ENCODE measurements around the gene NKG7. TPM values are rescaled to one million over a fixed set of nuclear protein-coding genes. Genes with fewer than 3 reads are reported as not detected.
"Not testable (repeated sequence)": the region's sequence is repeated elsewhere in the genome, so short reads cannot be mapped to it uniquely, and the experiment has no call there.

The NKG7 gene
- total RNA-seq, 2 experiments from 2014 or later = 263 TPM

DNA sequence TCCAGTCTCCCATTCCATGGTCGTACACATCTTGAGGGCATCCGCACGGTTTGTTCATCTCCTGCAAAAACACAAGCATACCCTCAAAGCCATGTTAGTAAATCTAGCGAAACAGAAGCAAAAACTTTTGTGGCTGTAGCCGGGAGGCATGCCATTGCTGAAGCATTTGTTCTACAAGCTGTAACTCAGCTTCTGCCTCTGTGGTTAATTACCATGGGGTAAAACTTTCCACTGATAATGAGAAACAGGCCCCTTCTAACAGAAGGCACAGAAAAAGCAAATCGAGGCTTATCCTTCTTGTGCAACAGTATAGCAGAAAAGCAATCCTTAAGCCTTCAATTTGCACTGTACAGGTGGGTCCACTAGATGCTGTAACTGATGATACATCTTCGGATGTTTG, 27.5 kb upstream of the NKG7 start:
- H3K9me3 Mint-ChIP-seq = peaks cover 14% of the 10 kb centered on the region
- H3K27ac Mint-ChIP-seq; H3K4me3 Mint-ChIP-seq; POLR2A ChIA-PET; DNase-seq; ATAC-seq (ENCODE audit: low read depth); H3K27me3 Mint-ChIP-seq: not testable (repeated sequence)
- H3K36me3 Mint-ChIP-seq = peaks cover 22% of the 10 kb centered on the region
- peaks cover 17% of the 10 kb centered on the region for H3K4me1 Mint-ChIP-seq

- Mint-ChIP-seq H3K9me3 (peaks cover 14% of the 10 kb centered on the region), H3K27me3 (no peaks in the 10 kb centered on the region), H3K4me1 (peaks cover 21% of the 10 kb centered on the region), H3K36me3 (peaks cover 22% of the 10 kb centered on the region), H3K4me3 (no peak overlapping the region), H3K27ac (no peak overlapping the region)
- DNase-seq = no peak
- POLR2A ChIA-PET = no interaction called here
- no peak for ATAC-seq (ENCODE audit: low read depth)
These were observed 26.8 kb upstream of the NKG7 start for GRCh38 chr19:51399231-51399630.

DNA sequence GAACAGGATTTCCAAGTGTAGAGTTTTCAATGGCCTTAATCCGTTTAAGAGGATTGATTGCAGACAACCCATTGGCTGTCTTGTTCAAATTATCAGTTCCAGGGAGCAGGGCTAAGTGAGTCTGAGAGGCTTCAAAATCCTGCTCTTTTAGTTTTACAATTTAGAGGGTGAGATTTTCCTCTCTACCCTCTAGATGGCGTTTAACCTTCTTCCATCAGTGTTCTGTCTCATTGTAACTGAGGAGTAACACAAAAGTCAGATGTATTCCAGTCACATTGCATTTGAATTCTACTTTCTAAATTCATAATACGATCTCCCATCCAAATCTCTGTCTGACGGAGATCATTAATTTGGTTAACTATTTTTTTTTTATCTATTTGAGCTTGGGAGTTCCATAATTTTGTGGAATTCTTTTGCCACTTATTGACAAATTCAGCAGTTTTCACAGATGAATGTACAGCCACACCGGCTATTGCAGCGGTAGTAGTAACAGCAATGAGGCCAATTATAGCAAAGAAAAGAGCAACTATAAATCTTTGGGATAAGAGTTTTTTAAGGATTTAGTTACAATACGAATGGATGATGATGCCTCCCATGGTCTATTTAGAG, 25.7 kb upstream of the NKG7 start:
- peaks cover 25% of the 10 kb centered on the region for H3K4me1 Mint-ChIP-seq
- no peak overlapping the region for H3K27ac Mint-ChIP-seq
- peaks cover 16% of the 10 kb centered on the region for H3K36me3 Mint-ChIP-seq
- H3K9me3 Mint-ChIP-seq = peaks cover 11% of the 10 kb centered on the region
- no peak for DNase-seq
- H3K4me3 Mint-ChIP-seq = no peak overlapping the region
- ATAC-seq (ENCODE audit: low read depth) = no peak
- POLR2A ChIA-PET = no interaction called here
- H3K27me3 Mint-ChIP-seq = no peaks in the 10 kb centered on the region

GRCh38 chr19:51397453-51397852, 25.0 kb upstream of the NKG7 start:
- H3K27me3 Mint-ChIP-seq; H3K4me3 Mint-ChIP-seq; H3K27ac Mint-ChIP-seq; DNase-seq; H3K9me3 Mint-ChIP-seq; ATAC-seq (ENCODE audit: low read depth): not testable (repeated sequence)
- POLR2A ChIA-PET = interaction anchor here (0.9 kb wide), 1 partner anchor 26 kb away, joined by 4 read pairs; the partner anchor contains the start of gene NKG7
- H3K4me1 Mint-ChIP-seq = peaks cover 27% of the 10 kb centered on the region
- peaks cover 11% of the 10 kb centered on the region for H3K36me3 Mint-ChIP-seq

- Mint-ChIP-seq H3K9me3 (no peaks in the 10 kb centered on the region), H3K36me3 (peaks cover 3% of the 10 kb centered on the region), H3K4me1 (peaks cover 31% of the 10 kb centered on the region), H3K4me3 (peak overlapping the region; percentile 20), H3K27me3 (no peaks in the 10 kb centered on the region), H3K27ac (no peak overlapping the region)
- ATAC-seq (ENCODE audit: low read depth) (no peak), DNase-seq (no peak)
- POLR2A ChIA-PET = interaction anchor here (1.2 to 3.1 kb wide), 2 partner anchors 26 to 45 kb away, joined by 5 to 85 read pairs; partner anchors contain the start of genes CLDND2 and NKG7
These were observed 23.7 kb upstream of the NKG7 start for GRCh38 chr19:51396175-51396574.

- no peaks in the 10 kb centered on the region for H3K9me3 Mint-ChIP-seq
- H3K27me3 Mint-ChIP-seq = no peaks in the 10 kb centered on the region
- POLR2A ChIA-PET = interaction anchor here (1.0 to 3.1 kb wide), 11 partner anchors 19 to 141 kb away, joined by 3 to 85 read pairs (median 7); partner anchors contain the start of genes CLDND2, ETFB, NKG7 and SIGLEC10
- ATAC-seq (ENCODE audit: low read depth) (peak; percentile 88), DNase-seq (peak; percentile 93)
- peaks cover 36% of the 10 kb centered on the region for H3K4me1 Mint-ChIP-seq
- peak overlapping the region; percentile 94 for H3K4me3 Mint-ChIP-seq
- peak overlapping the region; percentile 97 for H3K27ac Mint-ChIP-seq
- H3K36me3 Mint-ChIP-seq = no peaks in the 10 kb centered on the region
These were observed 21.8 kb upstream of the NKG7 start for GRCh38 chr19:51394050-51394836.

GRCh38 chr19:51392701-51393100, 20.2 kb upstream of the NKG7 start:
- POLR2A ChIA-PET = interaction anchor here (0.7 to 1.0 kb wide), 4 partner anchors 15 to 26 kb away, joined by 3 to 7 read pairs (median 3); partner anchors contain the start of gene NKG7
- H3K27me3 Mint-ChIP-seq = no peaks in the 10 kb centered on the region
- no peaks in the 10 kb centered on the region for H3K9me3 Mint-ChIP-seq
- H3K4me1 Mint-ChIP-seq = peaks cover 34% of the 10 kb centered on the region
- ATAC-seq (ENCODE audit: low read depth) (no peak), DNase-seq (no peak)
- peak overlapping the region; percentile 77 for H3K27ac Mint-ChIP-seq
- no peaks in the 10 kb centered on the region for H3K36me3 Mint-ChIP-seq
- H3K4me3 Mint-ChIP-seq = peak overlapping the region; percentile 59

DNA sequence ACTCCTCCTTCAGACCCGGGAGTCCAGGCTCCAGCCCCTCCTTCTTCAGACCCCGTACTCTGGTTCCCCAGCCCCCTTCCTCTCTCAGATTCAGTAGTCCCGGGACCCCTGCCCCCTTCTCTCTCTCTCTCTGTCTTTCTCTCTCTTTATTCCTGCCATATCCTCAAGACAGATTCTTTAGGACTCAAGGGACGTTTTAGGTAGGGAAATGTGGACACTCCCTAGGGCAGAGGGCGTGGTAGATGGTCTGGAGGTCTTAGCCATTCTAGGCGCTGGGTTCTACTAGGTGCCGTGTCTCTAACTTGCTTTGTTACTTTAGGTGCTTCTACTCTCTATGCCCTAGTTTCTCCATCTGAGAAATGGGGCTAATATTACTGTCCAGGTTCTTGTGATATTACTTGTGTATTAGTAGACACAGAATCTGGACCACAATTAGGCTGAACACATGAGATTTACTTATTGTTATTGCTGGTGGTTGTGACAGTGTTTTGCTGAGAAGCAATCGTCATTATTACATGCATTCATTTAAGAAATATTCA, 18.7 kb upstream of the NKG7 start:
- Mint-ChIP-seq H3K4me3 (no peak overlapping the region), H3K36me3 (no peaks in the 10 kb centered on the region), H3K27me3 (no peaks in the 10 kb centered on the region), H3K27ac (peak overlapping the region; percentile 84), H3K4me1 (peaks cover 35% of the 10 kb centered on the region), H3K9me3 (no peaks in the 10 kb centered on the region)
- POLR2A ChIA-PET = no interaction called here
- ATAC-seq (ENCODE audit: low read depth) = no peak
- DNase-seq = no peak

- Mint-ChIP-seq H3K27ac (no peak overlapping the region), H3K36me3 (no peaks in the 10 kb centered on the region), H3K27me3 (no peaks in the 10 kb centered on the region), H3K4me3 (no peak overlapping the region), H3K9me3 (no peaks in the 10 kb centered on the region), H3K4me1 (peaks cover 24% of the 10 kb centered on the region)
- ATAC-seq (ENCODE audit: low read depth) (no peak), DNase-seq (no peak)
- POLR2A ChIA-PET = no interaction called here
These were observed 16.7 kb upstream of the NKG7 start for GRCh38 chr19:51389143-51389542.

GRCh38 chr19:51387924-51388389, 15.5 kb upstream of the NKG7 start, which contains the start of gene LIM2:
TSS of gene LIM2 (minus strand) at chr19:51387974. CDS start at chr19:51387443, 531 bp downstream.
- ATAC-seq (ENCODE audit: low read depth) = no peak
- H3K27ac Mint-ChIP-seq = peak within 1 kb of the TSS; percentile 50
- no peaks in the 10 kb centered on the region for H3K36me3 Mint-ChIP-seq
- no peaks in the 10 kb centered on the region for H3K27me3 Mint-ChIP-seq
- H3K4me3 Mint-ChIP-seq = no peak within 1 kb of the TSS
- POLR2A ChIA-PET = interaction anchor here (1.4 kb wide), 1 partner anchor 20 kb away, joined by 3 read pairs; no protein-coding TSS in a partner anchor
- DNase-seq = no peak
- peaks cover 20% of the 10 kb centered on the region for H3K4me1 Mint-ChIP-seq
- no peaks in the 10 kb centered on the region for H3K9me3 Mint-ChIP-seq

DNA sequence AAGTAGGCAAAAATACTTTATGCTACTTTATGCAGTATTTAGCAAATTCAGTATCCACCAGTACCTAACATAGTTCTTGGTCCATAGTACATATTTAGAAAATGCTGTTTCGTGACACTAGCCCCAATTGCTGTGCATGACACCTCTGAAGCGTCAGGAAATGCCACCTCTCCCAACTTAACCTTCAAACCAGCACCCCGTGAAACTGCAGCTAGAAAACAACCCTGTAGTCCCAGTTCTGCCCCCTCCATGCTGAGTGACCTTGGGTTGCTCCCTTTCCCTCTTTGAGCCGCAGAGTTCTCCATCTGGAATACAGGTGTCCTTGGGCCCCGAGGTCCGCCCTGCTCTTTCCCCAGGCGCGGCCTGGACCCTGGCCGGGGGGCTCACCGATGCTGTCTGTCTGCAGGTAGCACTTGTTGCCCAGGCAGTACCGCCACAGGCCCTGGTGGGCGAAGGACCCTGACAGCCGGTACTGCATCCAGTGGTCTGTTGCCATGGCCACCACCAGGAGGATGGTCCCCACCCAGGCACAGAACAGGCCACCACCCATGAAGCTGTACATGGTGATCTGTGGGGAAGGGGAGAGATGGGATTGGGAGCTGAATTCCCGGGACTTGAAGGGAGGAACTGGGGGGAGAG, 14.5 kb upstream of the NKG7 start:
- Mint-ChIP-seq H3K27me3 (no peaks in the 10 kb centered on the region), H3K36me3 (no peaks in the 10 kb centered on the region), H3K4me1 (peaks cover 18% of the 10 kb centered on the region), H3K9me3 (no peaks in the 10 kb centered on the region), H3K27ac (no peak overlapping the region), H3K4me3 (no peak overlapping the region)
- DNase-seq (no peak), ATAC-seq (ENCODE audit: low read depth) (no peak)
- POLR2A ChIA-PET = no interaction called here

DNA sequence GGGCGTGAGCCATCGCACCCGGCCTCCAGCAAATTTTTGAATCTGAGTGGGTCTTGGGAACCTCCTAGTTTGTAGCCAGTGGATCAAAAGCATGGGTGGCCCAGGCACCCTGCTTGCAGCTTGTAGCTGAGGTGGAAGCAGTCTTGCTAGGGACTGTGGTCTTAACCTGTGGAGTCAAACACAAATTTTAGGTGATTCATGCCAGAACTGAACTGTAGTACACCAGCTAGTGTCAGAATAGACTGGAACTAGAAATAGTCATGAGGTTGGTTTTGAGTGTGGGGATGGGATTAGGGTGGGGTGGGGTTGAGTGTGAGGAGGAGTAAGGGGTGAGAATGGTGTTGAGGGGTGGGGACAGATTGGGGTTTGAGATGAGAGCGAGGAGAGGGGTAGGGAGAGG, 9.6 kb upstream of the NKG7 start:
- peaks cover 1% of the 10 kb centered on the region for H3K36me3 Mint-ChIP-seq
- ATAC-seq (ENCODE audit: low read depth) = no peak
- POLR2A ChIA-PET = interaction anchor here (1.0 kb wide), 1 partner anchor 14 kb away, joined by 5 read pairs; no protein-coding TSS in a partner anchor
- peaks cover 6% of the 10 kb centered on the region for H3K9me3 Mint-ChIP-seq
- no peak overlapping the region for H3K4me3 Mint-ChIP-seq
- no peak overlapping the region for H3K27ac Mint-ChIP-seq
- no peaks in the 10 kb centered on the region for H3K27me3 Mint-ChIP-seq
- peaks cover 12% of the 10 kb centered on the region for H3K4me1 Mint-ChIP-seq
- no peak for DNase-seq

GRCh38 chr19:51380379-51380778, 7.9 kb upstream of the NKG7 start:
- Mint-ChIP-seq H3K4me1 (peaks cover 24% of the 10 kb centered on the region), H3K4me3 (no peak overlapping the region)
- no peak for ATAC-seq (ENCODE audit: low read depth)

More at GRCh38 chr19:51380379-51380778, 7.9 kb upstream of the NKG7 start:
- Mint-ChIP-seq H3K27me3 (no peaks in the 10 kb centered on the region), H3K27ac (peak overlapping the region; percentile 38), H3K36me3 (peaks cover 2% of the 10 kb centered on the region), H3K9me3 (peaks cover 6% of the 10 kb centered on the region)
- DNase-seq = no peak
- POLR2A ChIA-PET = no interaction called here
